Progenitor cell of endocrine pancreas (in vitro differentiated cells): Measurements from ENCODE around the gene CRYZ. TPM values are rescaled to one million over a fixed set of nuclear protein-coding genes. Genes with fewer than 3 reads are reported as not detected.
A peak's percentile ranks its signal among the peaks of the same experiment; 100 is the strongest.
"Not testable (repeated sequence)": the region's sequence is repeated elsewhere in the genome, so short reads cannot be mapped to it uniquely, and the experiment has no call there.

ENCODE experiments used
- DNase-seq: peaks from one replicate; pipeline ENCODE4 v3.0.0; 2021; ENCODE audit warnings: low spot score; ENCODE audit not compliant: unreplicated experiment
- H3K27ac Mint-ChIP-seq: 2 replicates; pipeline ENCODE4 v1.8.0; 2021; ENCODE audit warnings: mild to moderate bottlenecking, moderate library complexity, mixed read lengths
- H3K27me3 Mint-ChIP-seq: 2 replicates; pipeline ENCODE4 v1.8.0; 2021; ENCODE audit warnings: mixed read lengths
- H3K36me3 Mint-ChIP-seq: 2 replicates; pipeline ENCODE4 v1.8.0; 2022; ENCODE audit warnings: mixed read lengths; ENCODE audit not compliant: insufficient read depth
- H3K4me1 Mint-ChIP-seq: 2 replicates; pipeline ENCODE4 v1.8.0; 2021; ENCODE audit warnings: low read depth, mixed read lengths
- H3K4me3 Mint-ChIP-seq: 2 replicates; pipeline ENCODE4 v1.8.0; 2021; ENCODE audit warnings: low read depth, mild to moderate bottlenecking, moderate library complexity, mixed read lengths
- H3K9me3 Mint-ChIP-seq: 2 replicates; pipeline ENCODE4 v1.8.0; 2021; ENCODE audit warnings: low read depth, mixed read lengths
- CTCF ChIP-seq: fragments of 200-600 bp; sonication (generic); IDR thresholded peaks from one replicate; pipeline ENCODE4 v1.5.0; 2021; ENCODE audit warnings: antibody characterized with exemption, mild to moderate bottlenecking; ENCODE audit not compliant: unreplicated experiment
- total RNA-seq: library from RNA; stranded (reverse); gene quantifications from 2 replicates; pipeline ENCODE4 v1.2.1, GENCODE V29; 2021

CRYZ gene
- total RNA-seq, 1 donor from 2014 or later: 32.5 TPM

- Mint-ChIP-seq H3K4me3 (no peak overlapping the region), H3K36me3 (peaks cover 25% of the 10 kb centered on the region), H3K9me3 (peaks cover 11% of the 10 kb centered on the region), H3K4me1 (peaks cover 10% of the 10 kb centered on the region), H3K27ac (no peak overlapping the region), H3K27me3 (no peaks in the 10 kb centered on the region)
- DNase-seq: no peak
- TF ChIP-seq CTCF: no peak
Measured at GRCh38 chr1:74737333-74737732, 4.5 kb upstream of the CRYZ start.

- DNase-seq: no peak
- H3K4me1 Mint-ChIP-seq: peaks cover 21% of the 10 kb centered on the region
- H3K4me3 Mint-ChIP-seq: peak overlapping the region; percentile 96
- peaks cover 3% of the 10 kb centered on the region for H3K9me3 Mint-ChIP-seq
- peak; percentile 61 for TF ChIP-seq CTCF
- H3K27ac Mint-ChIP-seq: peak overlapping the region; percentile 100
- H3K27me3 Mint-ChIP-seq: no peaks in the 10 kb centered on the region
- peaks cover 17% of the 10 kb centered on the region for H3K36me3 Mint-ChIP-seq
Measured at GRCh38 chr1:74733604-74734484, 994 bp upstream of the CRYZ start.

- H3K4me3 Mint-ChIP-seq: peak overlapping the region; percentile 96
Measured at GRCh38 chr1:74732071-74732946, 541 bp downstream of the CRYZ start.

GRCh38 chr1:74731399-74732052 is 1.3 kb downstream of the CRYZ start:
- peaks cover 25% of the 10 kb centered on the region for H3K36me3 Mint-ChIP-seq
- TF ChIP-seq CTCF: no peak
- peak overlapping the region; percentile 96 for H3K4me3 Mint-ChIP-seq
- peaks cover 21% of the 10 kb centered on the region for H3K4me1 Mint-ChIP-seq
- DNase-seq: no peak
- H3K9me3 Mint-ChIP-seq: peaks cover 10% of the 10 kb centered on the region
- H3K27me3 Mint-ChIP-seq: no peaks in the 10 kb centered on the region
- peak overlapping the region; percentile 96 for H3K27ac Mint-ChIP-seq

More at GRCh38 chr1:74732071-74732946, 541 bp downstream of the CRYZ start:
- Mint-ChIP-seq H3K4me1 (peaks cover 21% of the 10 kb centered on the region), H3K27ac (peak overlapping the region; percentile 100), H3K36me3 (peaks cover 18% of the 10 kb centered on the region)
- not testable (repeated sequence) for H3K27me3 Mint-ChIP-seq, H3K9me3 Mint-ChIP-seq, DNase-seq

GRCh38 chr1:74729741-74730478 is 2.9 kb downstream of the CRYZ start:
- no peaks in the 10 kb centered on the region for H3K27me3 Mint-ChIP-seq
- peaks cover 15% of the 10 kb centered on the region for H3K9me3 Mint-ChIP-seq
- DNase-seq: no peak
- H3K36me3 Mint-ChIP-seq: peaks cover 30% of the 10 kb centered on the region
- TF ChIP-seq CTCF: no peak
- no peak overlapping the region for H3K4me3 Mint-ChIP-seq
- H3K27ac Mint-ChIP-seq: no peak overlapping the region
- H3K4me1 Mint-ChIP-seq: peaks cover 17% of the 10 kb centered on the region
